Measurements from ENCODE around the gene IGFN1. TPM values are rescaled to one million over a fixed set of nuclear protein-coding genes. Genes with fewer than 3 reads are reported as not detected.

Gene IGFN1
- total RNA-seq, 1 donor from 2014 or later, result 0.86 TPM

- no peak overlapping the region for H3K4me3 ChIP-seq (ENCODE audit: low read depth, low read length)
- no peak for DNase-seq (ENCODE audit: low read depth)
- TF ChIP-seq CTCF (conservative IDR thresholded peaks at IDR 0.05; ENCODE audit: low read depth, low read length), result no peak
These were observed 29.7 kb downstream of the IGFN1 start for GRCh38 chr1:201220388-201220715.

GRCh38 chr1:201221201-201221846 lies 30.7 kb downstream of the IGFN1 start:
- H3K4me3 ChIP-seq (ENCODE audit: low read depth, low read length), result no peak overlapping the region
- no peak for TF ChIP-seq CTCF (conservative IDR thresholded peaks at IDR 0.05; ENCODE audit: low read depth, low read length)
- DNase-seq (ENCODE audit: low read depth), result no peak

GRCh38 chr1:201222125-201222524 lies 31.5 kb downstream of the IGFN1 start:
- TF ChIP-seq CTCF (conservative IDR thresholded peaks at IDR 0.05; ENCODE audit: low read depth, low read length), result no peak
- no peak for DNase-seq (ENCODE audit: low read depth)
- H3K4me3 ChIP-seq (ENCODE audit: low read depth, low read length), result no peak overlapping the region

GRCh38 chr1:201223852-201224665 lies 33.4 kb downstream of the IGFN1 start:
- no peak overlapping the region for H3K4me3 ChIP-seq (ENCODE audit: low read depth, low read length)
- no peak for TF ChIP-seq CTCF (conservative IDR thresholded peaks at IDR 0.05; ENCODE audit: low read depth, low read length)
- no peak for DNase-seq (ENCODE audit: low read depth)

GRCh38 chr1:201224666-201225370 lies 34.2 kb downstream of the IGFN1 start:
- DNase-seq (ENCODE audit: low read depth), result no peak
- no peak for TF ChIP-seq CTCF (conservative IDR thresholded peaks at IDR 0.05; ENCODE audit: low read depth, low read length)
- no peak overlapping the region for H3K4me3 ChIP-seq (ENCODE audit: low read depth, low read length)

- H3K4me3 ChIP-seq (ENCODE audit: low read depth, low read length), result no peak overlapping the region
- no peak for TF ChIP-seq CTCF (conservative IDR thresholded peaks at IDR 0.05; ENCODE audit: low read depth, low read length)
- DNase-seq (ENCODE audit: low read depth), result no peak
These were observed 35.5 kb downstream of the IGFN1 start for GRCh38 chr1:201226178-201226514.
